ENCODE measurements around the gene GPR15.

The GPR15 gene

DNA sequence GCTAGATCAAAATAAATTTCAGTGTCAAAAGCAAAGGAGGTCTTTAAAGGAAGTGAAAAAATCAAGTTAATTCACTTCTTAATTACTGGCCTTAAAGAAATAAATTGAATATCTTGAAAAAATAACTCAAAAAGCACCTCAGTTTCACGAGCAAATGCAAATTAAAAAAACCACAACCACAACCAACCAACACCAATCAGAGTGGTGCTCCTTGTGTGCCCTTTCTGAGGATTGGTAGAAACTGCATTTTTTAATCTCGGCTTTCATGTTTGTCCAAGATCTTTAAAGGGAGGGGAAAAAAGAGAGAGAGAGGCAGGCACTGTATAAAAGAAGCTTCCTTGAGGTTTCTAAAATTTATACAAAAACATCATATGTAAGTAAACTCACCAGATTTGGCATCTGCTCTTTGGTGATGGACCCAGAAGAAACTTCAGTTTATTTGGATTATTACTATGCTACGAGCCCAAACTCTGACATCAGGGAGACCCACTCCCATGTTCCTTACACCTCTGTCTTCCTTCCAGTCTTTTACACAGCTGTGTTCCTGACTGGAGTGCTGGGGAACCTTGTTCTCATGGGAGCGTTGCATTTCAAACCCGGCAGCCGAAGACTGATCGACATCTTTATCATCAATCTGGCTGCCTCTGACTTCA, at the start of gene GPR15:
TSS of gene GPR15 (plus strand) at position 357 of the 653 bp plus-strand sequence. CDS start at position 413, 56 bp downstream.
- Histone ChIP-seq H3K36me3 (ENCODE audit: control insufficient read depth, insufficient read depth, low read length) (no peaks in the 10 kb centered on the region), H3K9ac (ENCODE audit: low read depth, low read length) (no peak within 1 kb of the TSS), H3K4me1 (ENCODE audit: control insufficient read depth, insufficient read depth, low read length) (peaks cover 2% of the 10 kb centered on the region), H3K9me3 (ENCODE audit: control insufficient read depth, insufficient read depth, low read length) (no peaks in the 10 kb centered on the region), H3K27me3 (ENCODE audit: control insufficient read depth, insufficient read depth, low read length) (no peaks in the 10 kb centered on the region), H3K4me3 (ENCODE audit: low read depth, low read length) (no peak within 1 kb of the TSS)

DNA sequence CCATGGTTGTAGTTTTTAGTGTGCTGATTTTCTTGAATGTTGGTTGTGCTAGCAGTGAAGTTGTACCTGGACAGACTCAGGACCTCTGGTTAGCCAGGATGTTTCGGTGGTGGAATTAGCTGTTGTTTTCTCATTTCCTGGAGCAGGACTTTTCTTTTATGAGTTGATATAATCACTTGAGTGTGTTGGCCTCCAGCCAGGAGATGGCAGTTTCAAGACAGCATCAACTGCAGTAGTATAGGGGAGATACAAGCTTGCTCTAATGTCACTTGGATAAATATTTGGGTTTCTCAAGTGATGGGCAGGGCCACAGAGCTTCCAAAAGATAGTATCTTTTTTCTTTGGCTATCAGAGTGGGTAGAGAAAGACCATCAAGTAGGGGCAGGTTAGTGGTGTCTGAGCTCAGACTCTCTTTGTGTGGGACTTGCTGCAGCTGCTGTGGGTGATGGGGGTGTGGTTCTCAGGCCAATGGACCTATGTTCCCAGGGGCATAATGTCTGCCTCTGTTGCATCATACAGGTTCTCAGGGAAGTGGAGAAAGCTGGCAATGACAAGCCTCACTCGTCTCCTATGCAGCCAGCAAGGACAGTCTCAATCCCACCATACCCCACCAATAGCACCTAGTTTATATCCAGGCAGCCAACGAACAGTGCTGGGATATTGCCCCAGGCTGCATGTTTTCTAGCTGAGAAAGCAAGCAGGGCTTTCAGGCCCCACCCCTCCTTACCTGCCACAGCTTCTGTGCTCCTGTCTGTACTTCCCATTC, 48.9 kb upstream of the GPR15 start:
- Histone ChIP-seq H3K4me3 (ENCODE audit: low read depth, low read length) (no peak overlapping the region), H3K9ac (ENCODE audit: low read depth, low read length) (no peak overlapping the region), H3K27me3 (ENCODE audit: control insufficient read depth, insufficient read depth, low read length) (no peaks in the 10 kb centered on the region), H3K4me1 (ENCODE audit: control insufficient read depth, insufficient read depth, low read length) (peaks cover 3% of the 10 kb centered on the region), H3K36me3 (ENCODE audit: control insufficient read depth, insufficient read depth, low read length) (no peaks in the 10 kb centered on the region), H3K9me3 (ENCODE audit: control insufficient read depth, insufficient read depth, low read length) (no peaks in the 10 kb centered on the region)

GRCh38 chr3:98483626-98484025, 48.2 kb upstream of the GPR15 start:
- Histone ChIP-seq H3K36me3 (ENCODE audit: control insufficient read depth, insufficient read depth, low read length) (no peaks in the 10 kb centered on the region), H3K4me3 (ENCODE audit: low read depth, low read length) (no peak overlapping the region), H3K4me1 (ENCODE audit: control insufficient read depth, insufficient read depth, low read length) (peaks cover 3% of the 10 kb centered on the region), H3K27me3 (ENCODE audit: control insufficient read depth, insufficient read depth, low read length) (no peaks in the 10 kb centered on the region), H3K9ac (ENCODE audit: low read depth, low read length) (no peak overlapping the region), H3K9me3 (ENCODE audit: control insufficient read depth, insufficient read depth, low read length) (no peaks in the 10 kb centered on the region)

GRCh38 chr3:98497381-98497780, 34.4 kb upstream of the GPR15 start, which contains the start of gene OR5K2:
Gene OR5K2 (plus strand): TSS chr3:98497681. CDS start chr3:98497681, 0 bp downstream.
- Histone ChIP-seq H3K4me1 (ENCODE audit: control insufficient read depth, insufficient read depth, low read length) (no peaks in the 10 kb centered on the region), H3K36me3 (ENCODE audit: control insufficient read depth, insufficient read depth, low read length) (no peaks in the 10 kb centered on the region), H3K27me3 (ENCODE audit: control insufficient read depth, insufficient read depth, low read length) (no peaks in the 10 kb centered on the region), H3K9ac (ENCODE audit: low read depth, low read length) (no peak within 1 kb of the TSS), H3K9me3 (ENCODE audit: control insufficient read depth, insufficient read depth, low read length) (no peaks in the 10 kb centered on the region), H3K4me3 (ENCODE audit: low read depth, low read length) (no peak within 1 kb of the TSS)

DNA sequence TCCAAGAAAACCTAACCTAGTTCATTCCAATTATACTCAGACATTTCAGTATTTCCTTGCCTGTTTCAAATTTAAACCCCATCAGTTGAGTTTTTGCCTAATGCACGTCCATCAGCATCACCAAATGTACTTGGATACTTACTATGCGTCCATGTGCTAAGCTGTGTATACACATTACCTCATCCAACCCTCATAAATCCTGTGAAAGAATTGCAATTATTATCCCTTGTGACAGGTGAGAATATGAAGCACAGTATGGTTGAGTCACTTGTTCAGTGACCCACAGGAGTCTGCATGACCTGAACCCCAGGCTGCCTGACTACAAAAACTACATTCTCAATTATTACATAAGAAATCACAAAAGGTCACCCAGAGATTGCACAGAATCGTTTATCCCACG, 31.8 kb upstream of the GPR15 start:
- H3K4me1 ChIP-seq (ENCODE audit: control insufficient read depth, insufficient read depth, low read length) = no peaks in the 10 kb centered on the region
- no peaks in the 10 kb centered on the region for H3K9me3 ChIP-seq (ENCODE audit: control insufficient read depth, insufficient read depth, low read length)
- H3K4me3 ChIP-seq (ENCODE audit: low read depth, low read length) = no peak overlapping the region
- no peak overlapping the region for H3K9ac ChIP-seq (ENCODE audit: low read depth, low read length)
- H3K36me3 ChIP-seq (ENCODE audit: control insufficient read depth, insufficient read depth, low read length) = no peaks in the 10 kb centered on the region
- H3K27me3 ChIP-seq (ENCODE audit: control insufficient read depth, insufficient read depth, low read length) = no peaks in the 10 kb centered on the region

DNA sequence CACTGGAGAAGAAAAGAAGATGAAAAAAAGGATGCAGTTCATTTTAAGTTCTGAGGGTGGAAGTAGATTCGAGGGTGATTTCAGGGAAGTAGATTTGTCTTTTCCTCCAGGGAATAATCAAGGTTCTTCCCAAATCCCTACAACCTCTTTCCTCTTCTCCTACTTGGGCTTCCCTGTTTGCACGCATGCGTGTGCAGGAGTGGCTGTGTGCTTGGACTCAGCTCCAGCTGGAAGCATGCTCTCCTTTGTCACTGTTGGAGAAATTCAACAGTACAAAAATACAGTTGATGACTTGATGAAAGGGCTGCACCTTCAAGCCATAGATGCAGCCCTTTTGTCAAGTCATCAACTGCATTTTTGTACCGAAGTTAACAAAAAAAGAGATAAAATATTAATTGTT, 30.5 kb upstream of the GPR15 start:
- no peaks in the 10 kb centered on the region for H3K9me3 ChIP-seq (ENCODE audit: control insufficient read depth, insufficient read depth, low read length)
- no peaks in the 10 kb centered on the region for H3K27me3 ChIP-seq (ENCODE audit: control insufficient read depth, insufficient read depth, low read length)

DNA sequence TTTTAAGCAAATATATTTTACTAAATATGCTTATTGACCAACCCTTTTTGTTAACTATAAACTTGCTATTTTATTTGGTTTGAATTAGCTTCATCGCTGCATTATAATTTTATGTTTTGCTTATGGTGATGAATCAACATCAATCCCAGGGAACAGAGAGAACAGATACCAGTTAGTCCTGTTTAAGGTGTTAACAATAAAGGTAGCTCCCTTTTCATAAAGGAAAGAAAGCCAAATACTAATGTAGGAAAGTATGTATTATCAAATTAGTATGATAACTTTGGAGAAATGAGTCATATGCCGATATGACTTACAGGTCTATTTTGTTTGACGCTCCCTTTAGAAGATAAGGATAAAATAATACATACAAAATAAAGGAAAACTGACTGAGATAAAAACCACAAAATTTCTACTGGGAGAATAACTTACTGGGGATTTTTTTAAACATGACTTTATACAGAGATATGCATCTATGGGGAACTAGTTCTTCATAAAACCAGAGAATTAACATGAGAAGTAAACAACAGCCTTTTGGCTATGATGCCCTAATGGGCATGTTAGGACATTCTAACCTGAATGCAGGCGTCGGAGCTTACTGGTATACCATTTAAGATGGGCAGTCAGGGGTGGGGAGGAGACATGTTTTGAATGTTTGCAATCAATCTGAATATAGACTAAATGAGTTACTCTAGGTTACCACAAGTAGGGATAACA, 29.8 kb upstream of the GPR15 start:
- H3K4me1 ChIP-seq (ENCODE audit: control insufficient read depth, insufficient read depth, low read length) = no peaks in the 10 kb centered on the region
- H3K36me3 ChIP-seq (ENCODE audit: control insufficient read depth, insufficient read depth, low read length) = no peaks in the 10 kb centered on the region
- H3K4me3 ChIP-seq (ENCODE audit: low read depth, low read length) = no peak overlapping the region
- H3K27me3 ChIP-seq (ENCODE audit: control insufficient read depth, insufficient read depth, low read length) = no peaks in the 10 kb centered on the region
- no peaks in the 10 kb centered on the region for H3K9me3 ChIP-seq (ENCODE audit: control insufficient read depth, insufficient read depth, low read length)
- no peak overlapping the region for H3K9ac ChIP-seq (ENCODE audit: low read depth, low read length)

More for the DNA sequence above, 30.5 kb upstream of the GPR15 start:
- H3K9ac ChIP-seq (ENCODE audit: low read depth, low read length) = no peak overlapping the region
- H3K4me3 ChIP-seq (ENCODE audit: low read depth, low read length) = no peak overlapping the region
- no peaks in the 10 kb centered on the region for H3K36me3 ChIP-seq (ENCODE audit: control insufficient read depth, insufficient read depth, low read length)
- H3K4me1 ChIP-seq (ENCODE audit: control insufficient read depth, insufficient read depth, low read length) = no peaks in the 10 kb centered on the region

DNA sequence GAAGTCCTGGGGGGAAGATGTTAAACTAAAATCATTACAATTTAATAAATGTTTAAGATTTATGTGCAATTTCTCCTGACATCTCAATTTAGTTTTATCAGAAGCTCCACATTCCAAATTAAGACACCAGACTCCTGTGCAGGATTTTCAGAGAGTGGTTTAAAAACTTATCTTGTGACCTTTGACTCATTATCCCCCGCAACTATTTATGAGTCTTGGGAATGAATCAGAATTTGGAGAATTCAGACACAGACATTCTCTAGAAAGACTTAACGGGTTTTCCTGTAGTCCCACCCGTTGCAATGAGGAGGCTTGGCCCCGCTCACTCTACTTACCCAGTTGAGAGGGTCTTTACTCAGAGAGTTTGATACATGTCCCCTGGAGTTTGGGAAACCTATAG, 27.2 kb upstream of the GPR15 start:
- H3K36me3 ChIP-seq (ENCODE audit: control insufficient read depth, insufficient read depth, low read length) = no peaks in the 10 kb centered on the region
- no peaks in the 10 kb centered on the region for H3K4me1 ChIP-seq (ENCODE audit: control insufficient read depth, insufficient read depth, low read length)
- no peak overlapping the region for H3K9ac ChIP-seq (ENCODE audit: low read depth, low read length)
- H3K4me3 ChIP-seq (ENCODE audit: low read depth, low read length) = no peak overlapping the region
- H3K27me3 ChIP-seq (ENCODE audit: control insufficient read depth, insufficient read depth, low read length) = no peaks in the 10 kb centered on the region
- H3K9me3 ChIP-seq (ENCODE audit: control insufficient read depth, insufficient read depth, low read length) = no peaks in the 10 kb centered on the region

GRCh38 chr3:98508582-98508981, 23.2 kb upstream of the GPR15 start:
- H3K9ac ChIP-seq (ENCODE audit: low read depth, low read length) = no peak overlapping the region
- no peaks in the 10 kb centered on the region for H3K27me3 ChIP-seq (ENCODE audit: control insufficient read depth, insufficient read depth, low read length)
- H3K9me3 ChIP-seq (ENCODE audit: control insufficient read depth, insufficient read depth, low read length) = no peaks in the 10 kb centered on the region
- H3K4me3 ChIP-seq (ENCODE audit: low read depth, low read length) = no peak overlapping the region
- H3K4me1 ChIP-seq (ENCODE audit: control insufficient read depth, insufficient read depth, low read length) = no peaks in the 10 kb centered on the region
- no peaks in the 10 kb centered on the region for H3K36me3 ChIP-seq (ENCODE audit: control insufficient read depth, insufficient read depth, low read length)

GRCh38 chr3:98512576-98512975, 19.2 kb upstream of the GPR15 start:
- H3K9ac ChIP-seq (ENCODE audit: low read depth, low read length) = no peak overlapping the region
- no peaks in the 10 kb centered on the region for H3K9me3 ChIP-seq (ENCODE audit: control insufficient read depth, insufficient read depth, low read length)
- peaks cover 3% of the 10 kb centered on the region for H3K36me3 ChIP-seq (ENCODE audit: control insufficient read depth, insufficient read depth, low read length)
- H3K4me1 ChIP-seq (ENCODE audit: control insufficient read depth, insufficient read depth, low read length) = peaks cover 6% of the 10 kb centered on the region
- no peak overlapping the region for H3K4me3 ChIP-seq (ENCODE audit: low read depth, low read length)
- no peaks in the 10 kb centered on the region for H3K27me3 ChIP-seq (ENCODE audit: control insufficient read depth, insufficient read depth, low read length)

- Histone ChIP-seq H3K9ac (ENCODE audit: low read depth, low read length) (no peak overlapping the region), H3K4me3 (ENCODE audit: low read depth, low read length) (no peak overlapping the region), H3K4me1 (ENCODE audit: control insufficient read depth, insufficient read depth, low read length) (peaks cover 6% of the 10 kb centered on the region), H3K27me3 (ENCODE audit: control insufficient read depth, insufficient read depth, low read length) (no peaks in the 10 kb centered on the region), H3K9me3 (ENCODE audit: control insufficient read depth, insufficient read depth, low read length) (no peaks in the 10 kb centered on the region), H3K36me3 (ENCODE audit: control insufficient read depth, insufficient read depth, low read length) (peaks cover 3% of the 10 kb centered on the region)
These were observed 18.7 kb upstream of the GPR15 start for GRCh38 chr3:98513091-98513511.
